Neural progenitor cell (in vitro differentiated cells): ENCODE measurements around the gene CNTRL. TPM values are rescaled to one million over a fixed set of nuclear protein-coding genes. Genes with fewer than 3 reads are reported as not detected.

Source experiments
- DNase-seq: peaks from one replicate; pipeline ENCODE4 v3.0.0-alpha.2; 2016; ENCODE audit warnings: low spot score
- H2AFZ ChIP-seq: fragments of 200-600 bp; sonication (generic); replicated peaks from 2 replicates; pipeline ENCODE4 v1.6.1; 2016; ENCODE audit warnings: antibody characterized with exemption
- H3F3A ChIP-seq: fragments of 200-600 bp; sonication (generic); 2 replicates; pipeline ENCODE4 v1.6.1; 2016; ENCODE audit warnings: antibody characterized with exemption, low read depth
- H3K27ac ChIP-seq: fragments of 200-600 bp; sonication (generic); 2 replicates; pipeline ENCODE4 v1.5.1; 2016; ENCODE audit warnings: mild to moderate bottlenecking
- H3K27me3 ChIP-seq: fragments of 200-600 bp; sonication (generic); 2 replicates; pipeline ENCODE4 v1.6.1; 2016; ENCODE audit warnings: mild to moderate bottlenecking, moderate library complexity
- H3K36me3 ChIP-seq: fragments of 200-600 bp; sonication (generic); 2 replicates; pipeline ENCODE4 v1.5.1; 2016
- H3K4me1 ChIP-seq: fragments of 200-600 bp; sonication (generic); 2 replicates; pipeline ENCODE4 v1.6.1; 2016; ENCODE audit warnings: mixed run types
- H3K4me2 ChIP-seq: fragments of 200-600 bp; sonication (generic); 2 replicates; pipeline ENCODE4 v1.6.1; 2016
- H3K4me3 ChIP-seq: fragments of 200-600 bp; sonication (generic); 2 replicates; pipeline ENCODE4 v1.5.1; 2016
- H3K79me2 ChIP-seq: fragments of 200-600 bp; sonication (generic); 2 replicates; pipeline ENCODE4 v1.6.1; 2016; ENCODE audit warnings: low read depth
- H3K9ac ChIP-seq: fragments of 200-600 bp; sonication (generic); 2 replicates; pipeline ENCODE4 v1.6.1; 2016
- H3K9me3 ChIP-seq: fragments of 200-600 bp; sonication (generic); 2 replicates; pipeline ENCODE4 v1.5.1; 2016; ENCODE audit warnings: low read depth
- H4K20me1 ChIP-seq: fragments of 200-600 bp; sonication (generic); 2 replicates; pipeline ENCODE4 v1.6.1; 2016; ENCODE audit warnings: low read depth
- H3K27ac Mint-ChIP-seq: 3 replicates; pipeline ENCODE4 v1.8.0; 2021; ENCODE audit warnings: mixed read lengths
- H3K27me3 Mint-ChIP-seq: 2 replicates; pipeline ENCODE4 v1.8.0; 2022; ENCODE audit warnings: low read depth, mild to moderate bottlenecking, inconsistent platforms, moderate library complexity, mixed read lengths; ENCODE audit not compliant: insufficient read depth
- H3K36me3 Mint-ChIP-seq: 3 replicates; pipeline ENCODE4 v1.8.0; 2021; ENCODE audit warnings: mixed read lengths
- H3K4me1 Mint-ChIP-seq: 3 replicates; pipeline ENCODE4 v1.8.0; 2021; ENCODE audit warnings: mixed read lengths
- H3K4me3 Mint-ChIP-seq: 3 replicates; pipeline ENCODE4 v1.8.0; 2021; ENCODE audit warnings: mild to moderate bottlenecking, moderate library complexity, mixed read lengths
- H3K9me3 Mint-ChIP-seq: 3 replicates; pipeline ENCODE4 v1.8.0; 2020; ENCODE audit warnings: mixed read lengths
- EZH2 ChIP-seq: fragments of 200-600 bp; sonication (generic); IDR thresholded peaks from 2 replicates; pipeline ENCODE4 v1.6.1; 2017; ENCODE audit warnings: antibody characterized with exemption, mild to moderate bottlenecking, moderate library complexity
- EZH2phosphoT487 ChIP-seq: fragments of 200-600 bp; sonication (generic); IDR thresholded peaks from 2 replicates; pipeline ENCODE4 v1.6.1; 2017; ENCODE audit warnings: antibody characterized with exemption
- total RNA-seq: library from RNA; depleted of rRNA; stranded (reverse); fragments of >200 nt; gene quantifications from 2 replicates; pipeline ENCODE4 v1.2.3, GENCODE V29; 2015; ENCODE audit warnings: low replicate concordance
- TF ChIP-seq, protein P1 (sequence below): fragments of 200-600 bp; sonication (generic); IDR thresholded peaks from 2 replicates; pipeline ENCODE4 v1.5.1; 2017; ENCODE audit warnings: antibody characterized with exemption, mild to moderate bottlenecking

The CNTRL gene
- total RNA-seq, 1 donor from 2014 or later = 45.4 TPM

DNA sequence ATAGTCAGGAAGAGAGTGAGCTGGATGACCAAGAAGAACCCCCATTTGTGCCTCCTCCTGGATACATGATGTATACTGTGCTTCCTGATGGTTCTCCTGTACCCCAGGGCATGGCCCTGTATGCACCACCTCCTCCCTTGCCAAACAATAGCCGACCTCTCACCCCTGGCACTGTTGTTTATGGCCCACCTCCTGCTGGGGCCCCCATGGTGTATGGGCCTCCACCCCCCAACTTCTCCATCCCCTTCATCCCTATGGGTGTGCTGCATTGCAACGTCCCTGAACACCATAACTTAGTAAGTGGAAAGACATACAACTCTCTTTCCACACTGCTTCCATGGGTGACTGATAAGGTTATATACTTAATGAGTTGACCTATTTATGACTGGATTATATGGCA, 75.4 kb downstream of the CNTRL start:
- H3K36me3 ChIP-seq = no peaks in the 10 kb centered on the region
- H3K36me3 Mint-ChIP-seq = peaks cover 27% of the 10 kb centered on the region
- no peak for DNase-seq

DNA sequence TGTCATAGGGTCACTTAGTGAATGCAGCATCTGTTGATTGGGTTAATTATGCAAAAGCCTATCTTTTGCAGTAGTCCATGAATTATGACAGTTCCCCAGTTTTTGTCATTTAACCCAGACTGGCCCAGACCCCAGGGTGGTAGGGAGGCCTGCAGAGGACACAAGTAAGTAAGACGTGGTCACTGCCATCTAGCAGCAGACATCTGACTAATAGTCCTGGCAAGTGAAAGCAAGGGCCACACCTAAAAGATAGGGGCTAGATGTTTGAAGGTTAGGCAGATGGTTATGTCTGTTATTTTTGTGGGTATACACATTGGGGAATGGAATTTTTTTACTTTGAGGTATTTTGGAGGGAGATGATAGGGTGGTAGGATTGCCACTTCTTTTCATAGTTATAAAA, 78.9 kb downstream of the CNTRL start:
- Histone ChIP-seq H3K4me3 (no peak overlapping the region), H3K9me3 (no peaks in the 10 kb centered on the region), H2AFZ (no peak overlapping the region), H3K36me3 (no peaks in the 10 kb centered on the region), H3K4me2 (no peak overlapping the region), H3K4me1 (no peaks in the 10 kb centered on the region), H3K27ac (no peak overlapping the region), H3F3A (no peaks in the 10 kb centered on the region), H3K9ac (no peak overlapping the region), H3K79me2 (no peaks in the 10 kb centered on the region), H4K20me1 (no peaks in the 10 kb centered on the region), H3K27me3 (no peaks in the 10 kb centered on the region)
- no peak overlapping the region for H3K4me3 Mint-ChIP-seq
- H3K27ac Mint-ChIP-seq = no peak overlapping the region
- H3K9me3 Mint-ChIP-seq = no peaks in the 10 kb centered on the region
- no peak for DNase-seq
- peaks cover 22% of the 10 kb centered on the region for H3K36me3 Mint-ChIP-seq
- H3K27me3 Mint-ChIP-seq = no peaks in the 10 kb centered on the region
- TF ChIP-seq, protein P1, sequence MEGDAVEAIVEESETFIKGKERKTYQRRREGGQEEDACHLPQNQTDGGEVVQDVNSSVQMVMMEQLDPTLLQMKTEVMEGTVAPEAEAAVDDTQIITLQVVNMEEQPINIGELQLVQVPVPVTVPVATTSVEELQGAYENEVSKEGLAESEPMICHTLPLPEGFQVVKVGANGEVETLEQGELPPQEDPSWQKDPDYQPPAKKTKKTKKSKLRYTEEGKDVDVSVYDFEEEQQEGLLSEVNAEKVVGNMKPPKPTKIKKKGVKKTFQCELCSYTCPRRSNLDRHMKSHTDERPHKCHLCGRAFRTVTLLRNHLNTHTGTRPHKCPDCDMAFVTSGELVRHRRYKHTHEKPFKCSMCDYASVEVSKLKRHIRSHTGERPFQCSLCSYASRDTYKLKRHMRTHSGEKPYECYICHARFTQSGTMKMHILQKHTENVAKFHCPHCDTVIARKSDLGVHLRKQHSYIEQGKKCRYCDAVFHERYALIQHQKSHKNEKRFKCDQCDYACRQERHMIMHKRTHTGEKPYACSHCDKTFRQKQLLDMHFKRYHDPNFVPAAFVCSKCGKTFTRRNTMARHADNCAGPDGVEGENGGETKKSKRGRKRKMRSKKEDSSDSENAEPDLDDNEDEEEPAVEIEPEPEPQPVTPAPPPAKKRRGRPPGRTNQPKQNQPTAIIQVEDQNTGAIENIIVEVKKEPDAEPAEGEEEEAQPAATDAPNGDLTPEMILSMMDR = no peak
- no peaks in the 10 kb centered on the region for H3K4me1 Mint-ChIP-seq

More for the DNA sequence above, 75.4 kb downstream of the CNTRL start:
- Histone ChIP-seq H3K27ac (no peak overlapping the region), H3K4me3 (no peak overlapping the region), H3F3A (no peaks in the 10 kb centered on the region), H3K9ac (no peak overlapping the region), H3K4me2 (no peak overlapping the region), H4K20me1 (no peaks in the 10 kb centered on the region), H3K27me3 (no peaks in the 10 kb centered on the region), H3K9me3 (no peaks in the 10 kb centered on the region), H3K79me2 (no peaks in the 10 kb centered on the region), H3K4me1 (no peaks in the 10 kb centered on the region), H2AFZ (no peak overlapping the region)
- Mint-ChIP-seq H3K4me1 (no peaks in the 10 kb centered on the region), H3K27me3 (no peaks in the 10 kb centered on the region), H3K9me3 (no peaks in the 10 kb centered on the region), H3K4me3 (no peak overlapping the region), H3K27ac (no peak overlapping the region)
- TF ChIP-seq, protein P1 = no peak
- TF ChIP-seq EZH2phosphoT487 (no peak), EZH2 (no peak)

DNA sequence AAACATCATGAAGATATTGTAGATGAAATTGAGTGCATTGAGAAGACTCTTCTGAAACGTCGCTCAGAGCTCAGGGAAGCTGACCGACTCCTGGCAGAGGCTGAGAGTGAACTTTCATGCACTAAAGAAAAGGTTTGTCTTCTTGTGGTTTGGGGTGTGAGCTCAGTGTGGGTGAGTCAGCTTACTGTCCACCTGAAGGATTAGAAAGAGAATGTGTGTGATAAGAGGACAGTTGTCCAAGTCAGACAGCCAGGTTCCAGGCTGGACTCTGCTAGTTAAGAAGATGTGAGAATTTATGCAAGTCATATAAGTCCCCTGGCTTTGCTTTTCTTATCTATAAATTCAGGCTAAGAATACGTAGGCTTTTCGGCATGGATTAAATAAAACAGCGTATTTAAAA, 80.0 kb downstream of the CNTRL start:
- H3K4me3 Mint-ChIP-seq = no peak overlapping the region
- no peaks in the 10 kb centered on the region for H3K79me2 ChIP-seq
- TF ChIP-seq EZH2 (no peak), EZH2phosphoT487 (no peak)
- TF ChIP-seq, protein P1 = no peak
- H3K4me1 ChIP-seq = no peaks in the 10 kb centered on the region
- no peaks in the 10 kb centered on the region for H3K27me3 Mint-ChIP-seq
- H3F3A ChIP-seq = no peaks in the 10 kb centered on the region
- H3K4me3 ChIP-seq = no peak overlapping the region
- H2AFZ ChIP-seq = no peak overlapping the region
- H3K4me1 Mint-ChIP-seq = no peaks in the 10 kb centered on the region
- no peak for DNase-seq
- H3K4me2 ChIP-seq = no peak overlapping the region
- no peaks in the 10 kb centered on the region for H3K9me3 ChIP-seq
- H3K9ac ChIP-seq = no peak overlapping the region
- H3K36me3 Mint-ChIP-seq = peaks cover 23% of the 10 kb centered on the region
- no peaks in the 10 kb centered on the region for H3K27me3 ChIP-seq
- H3K36me3 ChIP-seq = no peaks in the 10 kb centered on the region
- H3K27ac Mint-ChIP-seq = peak overlapping the region; percentile 62
- H4K20me1 ChIP-seq = no peaks in the 10 kb centered on the region
- H3K9me3 Mint-ChIP-seq = no peaks in the 10 kb centered on the region
- no peak overlapping the region for H3K27ac ChIP-seq

DNA sequence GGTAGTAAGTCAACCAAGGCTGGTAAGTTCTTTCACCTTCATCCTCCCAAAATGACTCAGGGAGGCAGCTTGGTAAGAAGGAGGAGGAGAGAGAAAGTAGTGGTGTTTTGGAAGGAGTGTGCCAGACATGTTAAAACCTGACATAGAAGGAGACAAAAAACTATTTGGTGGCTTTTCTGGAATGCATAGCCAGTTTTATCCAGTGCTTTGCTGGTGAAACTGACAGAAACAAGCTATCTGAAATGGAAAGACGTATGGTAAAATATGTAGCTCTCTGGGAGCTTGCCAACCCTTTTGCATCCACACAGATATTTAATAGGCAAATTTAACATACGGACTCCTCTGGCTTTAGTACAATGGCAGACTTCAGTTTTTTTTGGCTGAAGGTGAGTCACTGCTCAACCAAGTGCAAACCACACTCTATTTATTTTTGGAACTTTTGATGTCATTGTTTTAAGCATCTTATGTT, 81.5 kb downstream of the CNTRL start:
- Histone ChIP-seq H3K27me3 (no peaks in the 10 kb centered on the region), H3K27ac (no peak overlapping the region), H3F3A (no peaks in the 10 kb centered on the region), H3K4me3 (no peak overlapping the region), H3K36me3 (no peaks in the 10 kb centered on the region), H3K79me2 (no peaks in the 10 kb centered on the region), H3K9me3 (no peaks in the 10 kb centered on the region), H3K9ac (no peak overlapping the region), H3K4me2 (no peak overlapping the region), H4K20me1 (no peaks in the 10 kb centered on the region), H3K4me1 (no peaks in the 10 kb centered on the region), H2AFZ (no peak overlapping the region)
- no peak for DNase-seq
- no peaks in the 10 kb centered on the region for H3K27me3 Mint-ChIP-seq
- H3K27ac Mint-ChIP-seq = no peak overlapping the region
- peaks cover 19% of the 10 kb centered on the region for H3K36me3 Mint-ChIP-seq
- H3K4me3 Mint-ChIP-seq = no peak overlapping the region
- H3K9me3 Mint-ChIP-seq = no peaks in the 10 kb centered on the region
- H3K4me1 Mint-ChIP-seq = no peaks in the 10 kb centered on the region
- no peak for TF ChIP-seq EZH2
- TF ChIP-seq, protein P1 = no peak
- no peak for TF ChIP-seq EZH2phosphoT487
